H1 (cell line): ENCODE results near the gene RANBP17. TPM values are rescaled to one million over a fixed set of nuclear protein-coding genes. Genes with fewer than 3 reads are reported as not detected.

Source experiments
- CTCF ChIA-PET: fragments of 300-600 bp; sonication (Branson Sonifier 250); formaldehyde crosslinking; loops from one replicate; lab custom pipeline; 2021; ENCODE audit not compliant: partially characterized antibody; lab: Charles Lee
- POLR2A ChIA-PET: fragments of 300-600 bp; sonication (Branson Sonifier 250); formaldehyde crosslinking; loops from one replicate; lab custom pipeline; 2021; ENCODE audit warnings: inconsistent platforms; ENCODE audit not compliant: partially characterized antibody; lab: Charles Lee
- DNase-seq, 2 experiments: peaks; one replicate each; pipeline versions ENCODE4 v3.0.0 to v3.0.0-alpha.2; 2010 to 2022; ENCODE audit warnings: low spot score in 2 of 2, low read depth in 1 of 2, mixed read lengths in 1 of 2
- FAIRE-seq: peaks from 2 replicates; lab custom pipeline; 2011; peaks lifted over from hg19 to GRCh38; lab: Jason Lieb, UNC
- H2AFZ ChIP-seq: 2 replicates; pipeline ENCODE4 v1.8.1; 2012; ENCODE audit warnings: low read length, inconsistent platforms
- H2AK5ac ChIP-seq: 2 replicates; pipeline ENCODE4 v1.6.1; 2013; ENCODE audit warnings: low read depth, low read length
- H2BK120ac ChIP-seq: replicated peaks from 2 replicates; pipeline ENCODE3; 2013; ENCODE audit warnings: low read depth, low read length, inconsistent platforms
- H2BK12ac ChIP-seq: 2 replicates; pipeline ENCODE4 v1.6.1; 2013; ENCODE audit warnings: low read depth, low read length
- H2BK15ac ChIP-seq: 2 replicates; pipeline ENCODE4 v1.6.1; 2013; ENCODE audit warnings: low read length
- H2BK20ac ChIP-seq: 2 replicates; pipeline ENCODE4 v1.6.1; 2013; ENCODE audit warnings: low read length
- H2BK5ac ChIP-seq: 2 replicates; pipeline ENCODE4 v1.6.1; 2013; ENCODE audit warnings: low read depth, low read length
- H3K14ac ChIP-seq: 2 replicates; pipeline ENCODE4 v1.6.1; 2013; ENCODE audit warnings: inconsistent platforms; ENCODE audit not compliant: insufficient read length
- H3K18ac ChIP-seq: 2 replicates; pipeline ENCODE4 v1.6.1; 2013; ENCODE audit warnings: low read length; ENCODE audit errors: extremely low read depth
- H3K23ac ChIP-seq: 2 replicates; pipeline ENCODE4 v1.6.1; 2013; ENCODE audit warnings: inconsistent platforms; ENCODE audit not compliant: insufficient read length
- H3K23me2 ChIP-seq: 2 replicates; pipeline ENCODE4 v1.6.1; 2013; ENCODE audit warnings: low read depth, low read length
- H3K27ac ChIP-seq: 2 replicates; pipeline ENCODE4 v1.6.1; 2011; ENCODE audit warnings: low read depth, low read length, inconsistent platforms
- H3K27me3 ChIP-seq, 4 experiments: replicated peaks in 1 of 4; 1 replicate in 1 of 4; 2 replicates in 3 of 4; pipeline versions ENCODE4 v1.6.1 to v1.8.1; 2011 to 2013; ENCODE audit warnings: low read length in 3 of 4, mild to moderate bottlenecking in 3 of 4, inconsistent platforms in 2 of 4, mixed read lengths in 2 of 4, moderate library complexity in 1 of 4; ENCODE audit not compliant: control insufficient read depth in 3 of 4, insufficient read depth in 3 of 4; ENCODE audit errors: extremely low read depth in 1 of 4
- H3K36me3 ChIP-seq, 4 experiments: 2 replicates each; pipeline versions ENCODE4 v1.6.1 to v1.8.1; 2011 to 2013; ENCODE audit warnings: mild to moderate bottlenecking in 4 of 4, low read length in 3 of 4, moderate library complexity in 2 of 4, control low read depth in 1 of 4, inconsistent platforms in 1 of 4; ENCODE audit not compliant: insufficient read depth in 4 of 4, control insufficient read depth in 2 of 4
- H3K4ac ChIP-seq: replicated peaks from 2 replicates; pipeline ENCODE3; 2013; ENCODE audit warnings: low read length, low read depth, mixed read lengths, inconsistent platforms; ENCODE audit not compliant: insufficient read length
- H3K4me1 ChIP-seq, 4 experiments: replicated peaks in 1 of 4; 1 replicate in 1 of 4; 2 replicates in 3 of 4; pipeline versions ENCODE4 v1.6.1 to v1.8.1; 2011 to 2013; ENCODE audit warnings: low read length in 3 of 4, inconsistent platforms in 2 of 4, mixed read lengths in 1 of 4; ENCODE audit not compliant: insufficient read depth in 4 of 4, control insufficient read depth in 3 of 4
- H3K4me2 ChIP-seq, 2 experiments: 2 replicates each; pipeline versions ENCODE4 v1.6.1 to v1.8.1; 2011 to 2013; ENCODE audit warnings: low read depth in 2 of 2, low read length in 2 of 2, control low read depth in 1 of 2, inconsistent platforms in 1 of 2, mild to moderate bottlenecking in 1 of 2; ENCODE audit not compliant: insufficient read depth in 1 of 2
- H3K4me3 ChIP-seq, 4 experiments: fragments of 200-600, 300-600 bp in 1 of 4; sonication (generic), shearing (Covaris generic), sonication (Bioruptor Twin) in 1 of 4; 2 replicates each; pipeline versions ENCODE4 v1.5.1 to v1.8.1; 2011 to 2016; ENCODE audit warnings: low read length in 4 of 4, low read depth in 3 of 4, control low read depth in 2 of 4, inconsistent platforms in 2 of 4, mild to moderate bottlenecking in 2 of 4, mixed read lengths in 1 of 4, moderate library complexity in 1 of 4; ENCODE audit not compliant: insufficient read depth in 2 of 4; ENCODE audit errors: extremely low read depth in 1 of 4
- H3K56ac ChIP-seq: replicated peaks from 2 replicates; pipeline ENCODE3; 2013; ENCODE audit warnings: low read depth, mild to moderate bottlenecking, mixed read lengths, low read length, inconsistent platforms; ENCODE audit not compliant: insufficient read length
- H3K79me1 ChIP-seq: 2 replicates; pipeline ENCODE4 v1.6.1; 2013; ENCODE audit warnings: low read depth, low read length, control low read depth
- H3K79me2 ChIP-seq, 2 experiments: 2 replicates each; pipeline versions ENCODE4 v1.6.1 to v1.8.1; 2012 to 2013; ENCODE audit warnings: low read length in 2 of 2, mild to moderate bottlenecking in 2 of 2, inconsistent platforms in 1 of 2; ENCODE audit not compliant: insufficient read depth in 2 of 2, control insufficient read depth in 1 of 2
- H3K9ac ChIP-seq, 4 experiments: replicated peaks in 1 of 4; 1 replicate in 1 of 4; 2 replicates in 3 of 4; pipeline versions ENCODE4 v1.6.1 to v1.8.1; 2011 to 2013; ENCODE audit warnings: low read depth in 3 of 4, low read length in 3 of 4, control low read depth in 2 of 4, mild to moderate bottlenecking in 2 of 4, moderate library complexity in 2 of 4, inconsistent platforms in 1 of 4; ENCODE audit errors: extremely low read depth in 1 of 4
- H3K9me3 ChIP-seq, 2 experiments: 2 replicates each; pipeline versions ENCODE4 v1.6.1 to v1.8.1; 2012 to 2013; ENCODE audit warnings: mild to moderate bottlenecking in 2 of 2, moderate library complexity in 2 of 2, control low read depth in 1 of 2, inconsistent platforms in 1 of 2, low read depth in 1 of 2, low read length in 1 of 2, mixed read lengths in 1 of 2; ENCODE audit not compliant: insufficient read depth in 2 of 2
- H4K20me1 ChIP-seq, 2 experiments: replicated peaks in 1 of 2; 2 replicates each; pipeline versions ENCODE3 to v1.8.1; 2011 to 2013; ENCODE audit warnings: inconsistent platforms in 2 of 2, low read length in 2 of 2, mild to moderate bottlenecking in 1 of 2; ENCODE audit not compliant: insufficient read depth in 2 of 2, control insufficient read depth in 1 of 2
- H4K5ac ChIP-seq: 2 replicates; pipeline ENCODE4 v1.6.1; 2013; ENCODE audit warnings: low read length, low read depth, mixed read lengths, inconsistent platforms; ENCODE audit not compliant: insufficient read length
- H4K8ac ChIP-seq: 2 replicates; pipeline ENCODE4 v1.8.0; 2013; ENCODE audit warnings: mild to moderate bottlenecking, moderate library complexity, low read length, inconsistent platforms; ENCODE audit not compliant: insufficient read depth; ENCODE audit errors: extremely low read depth
- H4K91ac ChIP-seq: replicated peaks from 2 replicates; pipeline ENCODE3; 2013; ENCODE audit warnings: low read length, mixed read lengths, inconsistent platforms; ENCODE audit not compliant: insufficient read length
- ATF2 ChIP-seq: IDR thresholded peaks from 2 replicates; pipeline ENCODE4 v1.6.1; 2012; ENCODE audit warnings: low read length, inconsistent platforms
- BCL11A ChIP-seq, 2 experiments: IDR thresholded peaks; one replicate each; pipeline ENCODE4 v1.6.1; 2011; ENCODE audit warnings: low read depth in 2 of 2, low read length in 2 of 2, mild to moderate bottlenecking in 2 of 2
- CTCF ChIP-seq, 3 experiments: IDR thresholded peaks; 1 replicate in 2 of 3; 2 replicates in 1 of 3; pipeline versions ENCODE4 v1.5.1 to v1.6.1; 2011; ENCODE audit warnings: low read length in 3 of 3, mild to moderate bottlenecking in 3 of 3, inconsistent platforms in 2 of 3, low read depth in 1 of 3, moderate library complexity in 1 of 3; ENCODE audit not compliant: insufficient read depth in 1 of 3; ENCODE audit errors: control extremely low read depth in 1 of 3
- E2F6 ChIP-seq: IDR thresholded peaks from 2 replicates; pipeline ENCODE4 v1.6.1; 2012; ENCODE audit warnings: inconsistent platforms
- PHF8 ChIP-seq: fragments of 200-600 bp; sonication (generic); conservative IDR thresholded peaks from 2 replicates; pipeline ENCODE4 v1.7.1; 2012; ENCODE audit warnings: low read depth, mild to moderate bottlenecking, inconsistent platforms, low read length, moderate library complexity
- RNF2 ChIP-seq: fragments of 200-900, 300-1000 bp; sonication (generic); IDR thresholded peaks from 2 replicates; pipeline ENCODE4 v1.7.1; 2016; ENCODE audit warnings: borderline replicate concordance, low read depth, mild to moderate bottlenecking, antibody characterized with exemption, low read length; ENCODE audit not compliant: poor library complexity, severe bottlenecking; ENCODE audit errors: missing control alignments
- YY1 ChIP-seq: IDR thresholded peaks from 2 replicates; pipeline ENCODE4 v1.6.1; 2011; ENCODE audit warnings: low read depth, mild to moderate bottlenecking, low read length
- WGBS, 2 experiments: shearing (Covaris generic) in 1 of 2; methylation state at CpG; one replicate each; pipeline versions ENCODE4 v1.1.6 to v1.1.7; 2013 to 2015; ENCODE audit warnings: low lambda C conversion rate in 2 of 2, mixed read lengths in 2 of 2, inconsistent platforms in 1 of 2, low coverage in 1 of 2, missing lambda C conversion rate in 1 of 2; ENCODE audit not compliant: insufficient replicate concordance in 2 of 2, insufficient coverage in 1 of 2, insufficient read length in 1 of 2; ENCODE audit errors: extremely low coverage in 1 of 2, missing lambda C conversion rate in 1 of 2; 5-methylcytosine and 5-hydroxymethylcytosine counted together
- polyA plus RNA-seq, 7 experiments: library from polyadenylated mRNA; depleted of rRNA in 3 of 7; stranded (reverse) in 5 of 7; unstranded in 2 of 7; fragments of >200 nt in 5 of 7; fragments of 200-250 nt in 2 of 7; gene quantifications; 1 replicate in 5 of 7; 2 replicates in 1 of 7; 4 replicates in 1 of 7; pipeline versions ENCODE4 v1.2.1 to v1.2.3, GENCODE V29; 2011 to 2013; ENCODE audit warnings: missing spikeins in 2 of 7, mixed read lengths in 2 of 7
- total RNA-seq: library from RNA; stranded (reverse); fragmentation: NEBNext Ultra II Directional; extraction: Animal tissue kit (Norgen Biotek cat#: 25700); gene quantifications from 2 replicates; pipeline ENCODE4 v1.2.1, GENCODE V29; 2021

RANBP17 gene
- total and polyA plus RNA-seq, 2 of the 8 experiments (the other 6 are each of a cell fraction or from before 2014, with no cell fraction given): 8.6 to 21.3 TPM

GRCh38 chr5:171299228-171299627 is 437.4 kb downstream of the RANBP17 start:
- FAIRE-seq (no peak), DNase-seq (no peak)
- Histone ChIP-seq H3K79me1 (no peaks in the 10 kb centered on the region), H3K4me3 (no peak overlapping the region), H4K8ac (no peak overlapping the region), H3K36me3 (no peaks in the 10 kb centered on the region; a peak in 1 of 8 replicates), H3K4me1 (peaks cover 0 to 2% (median 0%) of the 10 kb centered on the region in 4 experiments; a peak in 1 of 7 replicates), H3K4ac (no peak overlapping the region), H2AK5ac (no peak overlapping the region), H3K27me3 (peaks cover 7 to 21% (median 18%) of the 10 kb centered on the region in 4 experiments), H2BK5ac (no peak overlapping the region), H2BK20ac (no peak overlapping the region), H3K56ac (no peak overlapping the region), H4K91ac (no peak overlapping the region), H3K23ac (no peak overlapping the region), H3K27ac (no peak overlapping the region), H3K79me2 (no peaks in the 10 kb centered on the region), H3K23me2 (no peaks in the 10 kb centered on the region; the same call in 1 of the 2 replicates), H3K18ac (no peak overlapping the region), H2BK12ac (no peak overlapping the region), H3K14ac (no peak overlapping the region), H3K9ac (no peak overlapping the region), H3K9me3 (no peaks in the 10 kb centered on the region), H3K4me2 (no peak overlapping the region), H2BK15ac (no peak overlapping the region), H2AFZ (no peak overlapping the region), H4K5ac (no peak overlapping the region), H4K20me1 (peaks cover 0 to 6% of the 10 kb centered on the region in 2 experiments), H2BK120ac (no peak overlapping the region)
- WGBS, 2 experiments: 90% methylated on average over 4 of the region's 4 CpGs; no CpG with 5 or more reads in 1 of the 2 experiments
- CTCF ChIA-PET: interaction anchor here (0.7 to 1.5 kb wide), 4 partner anchors 17 to 43 kb away, joined by 3 to 5 read pairs (median 4); no protein-coding TSS in a partner anchor
- POLR2A ChIA-PET: no interaction called here
- no peak for TF ChIP-seq E2F6
- TF ChIP-seq BCL11A (IDR thresholded peaks at IDR 0.05; ENCODE audit: low read depth in 2 of 2, low read length in 2 of 2): no peak
- no peak for TF ChIP-seq YY1
- no peak for TF ChIP-seq CTCF (IDR thresholded peaks at IDR 0.05; ENCODE audit: control extremely low read depth in 1 of 3, insufficient read depth in 1 of 3, low read depth in 1 of 3, low read length in 3 of 3)
- TF ChIP-seq PHF8: no peak
- no peak for TF ChIP-seq RNF2
- TF ChIP-seq ATF2: no peak
